DND-41 (cell line): Measurements from ENCODE around the gene PIM1.
"Not testable (repeated sequence)": the region's sequence is repeated elsewhere in the genome, so short reads cannot be mapped to it uniquely, and the experiment has no call there.

Experiments used
- ATAC-seq: fragments of 200-7000 bp; cut with Tn5 transposase; 3 replicates; pipeline ENCODE4 v1.9.1; 2021; ENCODE audit warnings: low read depth; ENCODE audit not compliant: insufficient read depth
- DNase-seq: peaks from one replicate; pipeline ENCODE4 v3.0.0-alpha.2; 2020
- H2AFZ ChIP-seq: 2 replicates; pipeline ENCODE4 v1.6.0; 2012; ENCODE audit warnings: low read depth, low read length
- H3K27ac ChIP-seq: 2 replicates; pipeline ENCODE4 v1.5.1; 2012; ENCODE audit warnings: low read length, inconsistent platforms
- H3K27me3 ChIP-seq: fragments of 200-600 bp; sonication (generic); 2 replicates; pipeline ENCODE4 v1.6.0; 2012; ENCODE audit warnings: low read length, mild to moderate bottlenecking, inconsistent platforms; ENCODE audit not compliant: insufficient read depth, poor library complexity
- H3K36me3 ChIP-seq: 2 replicates; pipeline ENCODE4 v1.5.1; 2012; ENCODE audit warnings: low read length, inconsistent platforms; ENCODE audit not compliant: insufficient read depth
- H3K4me1 ChIP-seq: 2 replicates; pipeline ENCODE4 v1.5.1; 2012; ENCODE audit warnings: mild to moderate bottlenecking, low read length; ENCODE audit not compliant: insufficient read depth
- H3K4me2 ChIP-seq: 2 replicates; pipeline ENCODE4 v1.6.0; 2012; ENCODE audit warnings: mild to moderate bottlenecking, moderate library complexity, low read length, inconsistent platforms; ENCODE audit not compliant: insufficient read depth
- H3K4me3 ChIP-seq, 2 experiments: fragments of 200-600 bp in 1 of 2; shearing (Covaris generic) in 1 of 2; 2 replicates each; pipeline ENCODE4 v1.5.1; 2012 to 2016; ENCODE audit warnings: inconsistent platforms in 2 of 2, low read length in 2 of 2, mild to moderate bottlenecking in 2 of 2, low read depth in 1 of 2, moderate library complexity in 1 of 2
- H3K79me2 ChIP-seq: 2 replicates; pipeline ENCODE4 v1.6.0; 2012; ENCODE audit warnings: low read length, inconsistent platforms; ENCODE audit not compliant: insufficient read depth
- H3K9ac ChIP-seq: 2 replicates; pipeline ENCODE4 v1.6.0; 2012; ENCODE audit warnings: low read depth, mild to moderate bottlenecking, inconsistent platforms, low read length, moderate library complexity
- H3K9me3 ChIP-seq: 2 replicates; pipeline ENCODE4 v1.5.1; 2012; ENCODE audit warnings: low read length, moderate library complexity, mild to moderate bottlenecking, inconsistent platforms; ENCODE audit not compliant: insufficient read depth, severe bottlenecking
- H4K20me1 ChIP-seq: 2 replicates; pipeline ENCODE4 v1.6.0; 2012; ENCODE audit warnings: low read length; ENCODE audit not compliant: insufficient read depth
- CTCF ChIP-seq: IDR thresholded peaks from 2 replicates; pipeline ENCODE4 v1.5.1; 2012; ENCODE audit warnings: borderline replicate concordance, low read length, moderate library complexity, mild to moderate bottlenecking; ENCODE audit not compliant: poor library complexity, severe bottlenecking; ENCODE audit errors: extremely low read depth
- EZH2 ChIP-seq: IDR thresholded peaks from 3 replicates; pipeline ENCODE4 v1.6.1; 2012; ENCODE audit warnings: borderline replicate concordance, low read depth, mild to moderate bottlenecking, moderate library complexity, low read length, inconsistent platforms; ENCODE audit not compliant: severe bottlenecking

Gene PIM1

GRCh38 chr6:37192666-37193065 lies 22.7 kb downstream of the PIM1 start:
- DNase-seq (no peak), ATAC-seq (no peak)
- Histone ChIP-seq H3K4me2 (no peak overlapping the region), H3K9ac (no peak overlapping the region), H3K9me3 (no peaks in the 10 kb centered on the region), H4K20me1 (no peaks in the 10 kb centered on the region), H3K4me3 (no peak overlapping the region), H2AFZ (no peak overlapping the region), H3K27me3 (no peaks in the 10 kb centered on the region), H3K4me1 (peaks cover 44% of the 10 kb centered on the region), H3K36me3 (no peaks in the 10 kb centered on the region), H3K27ac (peak overlapping the region; percentile 68), H3K79me2 (no peaks in the 10 kb centered on the region)
- no peak for TF ChIP-seq CTCF

- not testable (repeated sequence) for ATAC-seq, H4K20me1 ChIP-seq, DNase-seq, H2AFZ ChIP-seq, H3K4me3 ChIP-seq, H3K27ac ChIP-seq, H3K27me3 ChIP-seq, H3K4me2 ChIP-seq, H3K79me2 ChIP-seq, H3K9ac ChIP-seq, H3K9me3 ChIP-seq, H3K36me3 ChIP-seq
- H3K4me1 ChIP-seq = peaks cover 27% of the 10 kb centered on the region
Observed at GRCh38 chr6:37194886-37195285, 24.9 kb downstream of the PIM1 start.

GRCh38 chr6:37196451-37196850 lies 26.5 kb downstream of the PIM1 start:
- H3K9me3 ChIP-seq, H3K4me3 ChIP-seq, H2AFZ ChIP-seq, ATAC-seq, H3K4me2 ChIP-seq, H3K9ac ChIP-seq, H3K27me3 ChIP-seq, DNase-seq, H4K20me1 ChIP-seq, H3K27ac ChIP-seq, H3K36me3 ChIP-seq, H3K79me2 ChIP-seq: not testable (repeated sequence)
- H3K4me1 ChIP-seq = peaks cover 16% of the 10 kb centered on the region

GRCh38 chr6:37200085-37200484 lies 30.1 kb downstream of the PIM1 start:
- Histone ChIP-seq H4K20me1 (no peaks in the 10 kb centered on the region), H3K9ac (no peak overlapping the region), H3K27ac (no peak overlapping the region), H3K27me3 (no peaks in the 10 kb centered on the region), H3K36me3 (no peaks in the 10 kb centered on the region), H3K9me3 (no peaks in the 10 kb centered on the region), H3K4me2 (no peak overlapping the region), H2AFZ (no peak overlapping the region), H3K4me3 (no peak overlapping the region), H3K4me1 (peaks cover 33% of the 10 kb centered on the region), H3K79me2 (no peaks in the 10 kb centered on the region)
- ATAC-seq = peak; percentile 51
- TF ChIP-seq EZH2 (no peak), CTCF (no peak)
- no peak for DNase-seq

GRCh38 chr6:37201726-37202125 lies 31.8 kb downstream of the PIM1 start:
- Histone ChIP-seq H3K9ac (no peak overlapping the region), H3K4me3 (no peak overlapping the region), H3K79me2 (no peaks in the 10 kb centered on the region), H3K36me3 (no peaks in the 10 kb centered on the region), H3K27ac (peak overlapping the region; percentile 59), H3K4me1 (peaks cover 49% of the 10 kb centered on the region), H2AFZ (no peak overlapping the region), H4K20me1 (no peaks in the 10 kb centered on the region), H3K27me3 (no peaks in the 10 kb centered on the region), H3K4me2 (no peak overlapping the region), H3K9me3 (no peaks in the 10 kb centered on the region)
- no peak for TF ChIP-seq CTCF
- TF ChIP-seq EZH2 = no peak
- DNase-seq = no peak
- ATAC-seq = no peak
